ENCODE results near the gene SLC38A2.
A peak's percentile ranks its signal among the peaks of the same experiment; 100 is the strongest.

The SLC38A2 gene

DNA sequence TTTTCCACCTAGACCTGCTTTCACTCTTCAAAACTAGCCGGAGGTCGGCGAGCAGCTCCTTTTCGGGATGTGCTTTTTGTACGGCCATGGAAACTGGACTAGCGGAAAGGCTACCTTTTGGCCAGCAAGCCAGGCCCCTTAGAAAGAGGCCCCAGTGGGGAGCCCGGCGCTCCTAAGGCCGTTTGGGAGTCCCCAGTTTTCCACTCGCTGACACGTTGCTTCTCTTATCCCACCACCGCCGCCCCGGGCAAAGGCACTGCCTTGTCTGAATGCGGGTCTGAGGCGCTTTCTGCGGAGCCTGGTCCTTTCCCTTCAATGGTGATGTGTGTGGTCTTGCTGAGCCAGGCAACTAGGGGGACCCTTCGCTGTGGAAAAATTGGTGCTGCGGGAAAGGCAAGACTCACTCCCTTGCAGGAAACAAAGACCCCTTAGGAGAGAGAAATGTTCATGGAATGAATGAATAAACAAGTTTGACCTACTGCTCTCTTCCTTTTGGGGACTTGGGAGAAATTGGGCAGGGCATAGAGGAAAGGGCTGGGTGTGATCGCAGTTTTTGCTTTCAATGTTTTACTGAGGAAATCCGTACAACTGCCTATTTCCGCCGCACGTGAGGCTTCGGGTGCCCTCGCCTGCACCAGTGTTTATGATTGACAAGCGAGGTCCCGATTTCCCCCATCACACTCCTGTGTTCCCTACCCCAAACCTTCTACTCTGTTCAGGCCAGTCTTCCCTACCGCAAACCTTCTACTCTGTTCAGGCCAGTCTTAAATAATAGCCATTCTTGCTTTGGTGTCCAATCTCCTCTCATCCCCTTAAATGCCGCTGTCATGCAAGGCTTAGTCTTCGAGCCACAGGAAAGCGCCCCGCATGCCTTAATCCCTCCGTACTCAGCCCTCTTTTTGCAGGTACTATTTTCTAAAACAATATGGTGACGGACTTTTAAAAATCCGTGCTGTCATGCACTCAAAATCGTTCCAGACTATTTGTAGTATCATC lies 1.0 kb upstream of the SLC38A2 start:
- Histone ChIP-seq H3K9me3 (ENCODE audit: insufficient read depth, low read depth, low read length) (no peaks in the 10 kb centered on the region), H3K27me3 (ENCODE audit: insufficient read depth, low read length) (peaks cover 13% of the 10 kb centered on the region), H3K4me1 (ENCODE audit: insufficient read depth, low read length) (peaks cover 25% of the 10 kb centered on the region; the same call in 1 of the 2 replicates), H3K9ac (ENCODE audit: low read depth, low read length) (peak overlapping the region; percentile 86; the same call in 1 of the 2 replicates), H3K27ac (ENCODE audit: low read length) (peak overlapping the region; percentile 77), H3K36me3 (ENCODE audit: insufficient read depth, low read depth, low read length) (peaks cover 31% of the 10 kb centered on the region), H3K4me3 (ENCODE audit: low read length) (peak overlapping the region; percentile 84)

GRCh38 chr12:46371718-46372543 lies 642 bp downstream of the SLC38A2 start:
- peaks cover 48% of the 10 kb centered on the region for H3K36me3 ChIP-seq (ENCODE audit: insufficient read depth, low read depth, low read length)
- peak overlapping the region; percentile 98 for H3K9ac ChIP-seq (ENCODE audit: low read depth, low read length)
- peak overlapping the region; percentile 84 for H3K27ac ChIP-seq (ENCODE audit: low read length)
- peak overlapping the region; percentile 84 for H3K4me3 ChIP-seq (ENCODE audit: low read length)
- peaks cover 13% of the 10 kb centered on the region for H3K27me3 ChIP-seq (ENCODE audit: insufficient read depth, low read length)
- H3K9me3 ChIP-seq (ENCODE audit: insufficient read depth, low read depth, low read length), result no peaks in the 10 kb centered on the region
- peaks cover 21% of the 10 kb centered on the region; the same call in 1 of the 2 replicates for H3K4me1 ChIP-seq (ENCODE audit: insufficient read depth, low read length)

DNA sequence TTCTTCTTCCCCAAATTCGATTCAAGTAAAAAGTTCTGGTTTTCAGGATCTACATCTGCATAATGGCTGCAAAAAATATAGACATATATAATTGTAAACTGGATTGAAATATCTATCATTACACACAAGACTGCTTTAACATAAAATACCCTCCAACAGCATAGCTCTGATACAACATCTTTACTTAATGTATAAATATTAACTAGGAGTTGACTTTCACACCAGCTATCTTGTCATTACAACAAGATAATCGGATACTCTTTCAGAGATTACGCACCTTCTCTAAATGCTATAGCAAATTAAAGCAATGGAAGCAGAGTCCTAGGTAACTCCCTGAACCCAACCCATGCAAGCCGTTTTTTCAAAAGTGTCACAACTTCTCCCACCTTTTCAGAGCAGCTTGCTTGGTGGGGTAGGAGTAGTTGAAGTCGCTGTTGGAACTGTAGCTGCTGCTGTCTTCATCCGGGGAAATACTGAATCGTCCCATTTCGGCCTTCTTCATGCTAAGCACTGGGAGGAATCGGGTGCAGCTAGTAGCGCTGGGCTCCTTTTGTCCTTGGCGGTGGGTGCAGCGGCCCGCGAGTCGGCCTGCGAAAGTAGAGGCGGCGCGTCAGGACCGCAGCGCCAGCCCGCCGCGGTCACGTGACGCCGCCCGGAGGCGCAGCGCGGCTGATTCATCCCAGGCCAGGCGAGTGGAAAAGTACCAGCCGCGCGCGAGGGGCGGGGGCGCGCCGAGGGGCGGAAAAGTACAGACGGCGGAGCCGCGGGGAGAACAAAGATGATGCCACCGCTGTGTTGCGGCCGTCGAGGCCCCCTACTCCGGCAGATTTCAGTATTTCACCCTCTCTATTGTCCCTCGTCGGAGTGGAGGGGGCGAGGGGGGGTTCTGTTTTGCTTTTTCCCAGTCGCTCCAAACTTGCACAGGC lies 1.5 kb downstream of the SLC38A2 start:
- Histone ChIP-seq H3K4me3 (ENCODE audit: low read length) (peak overlapping the region; percentile 84), H3K27ac (ENCODE audit: low read length) (peak overlapping the region; percentile 84), H3K9me3 (ENCODE audit: insufficient read depth, low read depth, low read length) (no peaks in the 10 kb centered on the region), H3K36me3 (ENCODE audit: insufficient read depth, low read depth, low read length) (peaks cover 57% of the 10 kb centered on the region), H3K9ac (ENCODE audit: low read depth, low read length) (peak overlapping the region; percentile 98), H3K4me1 (ENCODE audit: insufficient read depth, low read length) (peaks cover 21% of the 10 kb centered on the region; the same call in 1 of the 2 replicates), H3K27me3 (ENCODE audit: insufficient read depth, low read length) (peaks cover 13% of the 10 kb centered on the region)

- Histone ChIP-seq H3K4me3 (ENCODE audit: low read length) (peak overlapping the region; percentile 84), H3K36me3 (ENCODE audit: insufficient read depth, low read depth, low read length) (peaks cover 64% of the 10 kb centered on the region), H3K27ac (ENCODE audit: low read length) (no peak overlapping the region), H3K4me1 (ENCODE audit: insufficient read depth, low read length) (peaks cover 21% of the 10 kb centered on the region; the same call in 1 of the 2 replicates), H3K9me3 (ENCODE audit: insufficient read depth, low read depth, low read length) (no peaks in the 10 kb centered on the region), H3K27me3 (ENCODE audit: insufficient read depth, low read length) (peaks cover 13% of the 10 kb centered on the region), H3K9ac (ENCODE audit: low read depth, low read length) (peak overlapping the region; percentile 98; the same call in 1 of the 2 replicates)
Observed at GRCh38 chr12:46370380-46370734, 2.2 kb downstream of the SLC38A2 start.

DNA sequence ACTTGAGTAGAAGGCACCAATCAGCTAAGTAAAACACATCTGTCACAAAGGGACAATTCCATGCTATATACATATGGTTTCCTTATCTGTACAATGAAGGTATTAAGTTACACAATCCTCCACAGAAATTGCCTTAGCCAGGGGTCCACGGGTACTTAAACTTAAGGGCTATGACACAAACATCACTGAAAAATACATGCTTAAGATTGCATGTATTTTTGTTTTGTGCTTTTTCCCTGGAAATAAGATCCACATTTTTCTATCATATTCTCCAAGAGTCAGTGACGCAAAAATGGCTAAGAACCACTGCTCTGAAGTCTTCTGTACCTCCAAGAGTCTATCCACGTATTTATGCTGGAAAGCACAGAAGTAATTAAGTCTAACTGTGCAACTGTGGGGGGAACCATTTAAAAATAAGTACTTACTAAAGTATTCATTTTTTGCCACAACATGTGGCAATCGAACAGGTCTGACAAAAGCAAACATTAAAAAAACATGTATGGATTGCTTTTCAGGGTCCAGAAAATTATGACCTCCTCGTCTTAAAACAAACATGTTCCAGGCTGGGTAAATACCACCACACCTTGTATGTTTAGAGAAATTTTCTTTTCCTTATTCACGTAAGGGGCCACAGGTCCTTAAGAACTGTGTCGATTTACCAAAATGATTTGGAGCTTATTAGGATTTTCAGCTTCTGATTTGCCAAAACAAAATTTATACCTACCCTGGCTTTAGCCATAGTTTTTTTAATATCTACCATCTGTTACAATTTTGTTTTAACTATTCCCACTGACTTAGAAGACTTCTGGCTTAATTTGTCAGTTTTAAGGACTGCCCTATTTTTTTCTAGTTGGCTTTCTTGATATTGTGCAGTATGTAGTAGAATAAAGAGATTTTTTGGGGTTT lies 2.8 kb downstream of the SLC38A2 start:
- Histone ChIP-seq H3K4me3 (ENCODE audit: low read length) (peak overlapping the region; percentile 84), H3K9ac (ENCODE audit: low read depth, low read length) (peak overlapping the region; percentile 98; the same call in 1 of the 2 replicates)

GRCh38 chr12:46369095-46369473 lies 3.5 kb downstream of the SLC38A2 start:
- no peaks in the 10 kb centered on the region for H3K9me3 ChIP-seq (ENCODE audit: insufficient read depth, low read depth, low read length)
- H3K4me1 ChIP-seq (ENCODE audit: insufficient read depth, low read length), result peaks cover 18% of the 10 kb centered on the region; the same call in 1 of the 2 replicates
- peaks cover 77% of the 10 kb centered on the region for H3K36me3 ChIP-seq (ENCODE audit: insufficient read depth, low read depth, low read length)
- H3K4me3 ChIP-seq (ENCODE audit: low read length), result peak overlapping the region; percentile 84
- H3K27me3 ChIP-seq (ENCODE audit: insufficient read depth, low read length), result peaks cover 4% of the 10 kb centered on the region
- H3K27ac ChIP-seq (ENCODE audit: low read length), result no peak overlapping the region
- H3K9ac ChIP-seq (ENCODE audit: low read depth, low read length), result peak overlapping the region; percentile 98; the same call in 1 of the 2 replicates

More for the DNA sequence above, 2.8 kb downstream of the SLC38A2 start:
- H3K9me3 ChIP-seq (ENCODE audit: insufficient read depth, low read depth, low read length), result no peaks in the 10 kb centered on the region
- H3K4me1 ChIP-seq (ENCODE audit: insufficient read depth, low read length), result peaks cover 21% of the 10 kb centered on the region; the same call in 1 of the 2 replicates
- peaks cover 11% of the 10 kb centered on the region for H3K27me3 ChIP-seq (ENCODE audit: insufficient read depth, low read length)
- H3K36me3 ChIP-seq (ENCODE audit: insufficient read depth, low read depth, low read length), result peaks cover 70% of the 10 kb centered on the region
- H3K27ac ChIP-seq (ENCODE audit: low read length), result no peak overlapping the region

DNA sequence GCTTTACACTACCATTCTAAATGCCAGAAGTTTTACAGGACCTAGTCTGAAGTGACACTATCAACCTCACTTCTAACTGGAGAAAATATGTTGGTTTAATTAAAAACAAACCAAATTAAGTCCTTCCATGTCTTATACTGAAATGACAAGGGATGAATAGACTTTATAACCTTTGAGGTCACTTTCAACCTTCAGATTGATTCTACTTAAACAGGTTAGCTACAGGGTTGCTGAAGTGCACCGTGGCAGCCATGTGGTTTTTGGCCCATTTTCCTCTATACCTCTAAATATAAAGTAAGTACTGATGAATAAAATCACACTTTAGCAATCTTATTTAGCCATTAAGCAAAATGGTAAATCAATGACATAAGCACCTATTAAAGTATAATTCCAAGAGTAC lies 3.9 kb downstream of the SLC38A2 start:
- Histone ChIP-seq H3K9ac (ENCODE audit: low read depth, low read length) (peak overlapping the region; percentile 98; the same call in 1 of the 2 replicates), H3K27ac (ENCODE audit: low read length) (no peak overlapping the region)

DNA sequence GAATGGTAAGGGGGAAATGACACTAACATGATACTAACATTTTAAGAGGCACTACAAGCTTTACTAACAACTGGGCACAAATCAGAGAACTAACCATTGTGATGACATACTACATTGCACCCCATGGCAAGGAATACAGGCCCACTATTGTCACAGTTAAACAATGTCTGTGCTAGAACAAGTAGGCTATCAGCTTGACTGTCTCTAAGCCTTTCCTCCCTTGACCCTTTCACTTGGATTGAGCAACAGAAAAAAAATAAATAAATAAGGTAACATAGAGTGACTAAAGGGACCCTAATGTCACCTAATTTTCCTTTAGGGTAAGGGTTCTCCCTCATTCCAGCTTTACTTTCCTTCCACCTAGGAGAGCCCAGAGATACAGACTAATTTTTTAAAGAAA lies 4.4 kb downstream of the SLC38A2 start:
- Histone ChIP-seq H3K27ac (ENCODE audit: low read length) (no peak overlapping the region), H3K9me3 (ENCODE audit: insufficient read depth, low read depth, low read length) (no peaks in the 10 kb centered on the region), H3K36me3 (ENCODE audit: insufficient read depth, low read depth, low read length) (peaks cover 86% of the 10 kb centered on the region), H3K27me3 (ENCODE audit: insufficient read depth, low read length) (no peaks in the 10 kb centered on the region), H3K4me3 (ENCODE audit: low read length) (peak overlapping the region; percentile 84; the same call in 1 of the 2 replicates), H3K9ac (ENCODE audit: low read depth, low read length) (no peak overlapping the region), H3K4me1 (ENCODE audit: insufficient read depth, low read length) (peaks cover 14% of the 10 kb centered on the region; the same call in 1 of the 2 replicates)

More for the DNA sequence above, 3.9 kb downstream of the SLC38A2 start:
- Histone ChIP-seq H3K4me1 (ENCODE audit: insufficient read depth, low read length) (peaks cover 14% of the 10 kb centered on the region; the same call in 1 of the 2 replicates), H3K36me3 (ENCODE audit: insufficient read depth, low read depth, low read length) (peaks cover 81% of the 10 kb centered on the region), H3K9me3 (ENCODE audit: insufficient read depth, low read depth, low read length) (no peaks in the 10 kb centered on the region), H3K4me3 (ENCODE audit: low read length) (peak overlapping the region; percentile 84), H3K27me3 (ENCODE audit: insufficient read depth, low read length) (peaks cover under 1% of the 10 kb centered on the region; the same call in 1 of the 2 replicates)

DNA sequence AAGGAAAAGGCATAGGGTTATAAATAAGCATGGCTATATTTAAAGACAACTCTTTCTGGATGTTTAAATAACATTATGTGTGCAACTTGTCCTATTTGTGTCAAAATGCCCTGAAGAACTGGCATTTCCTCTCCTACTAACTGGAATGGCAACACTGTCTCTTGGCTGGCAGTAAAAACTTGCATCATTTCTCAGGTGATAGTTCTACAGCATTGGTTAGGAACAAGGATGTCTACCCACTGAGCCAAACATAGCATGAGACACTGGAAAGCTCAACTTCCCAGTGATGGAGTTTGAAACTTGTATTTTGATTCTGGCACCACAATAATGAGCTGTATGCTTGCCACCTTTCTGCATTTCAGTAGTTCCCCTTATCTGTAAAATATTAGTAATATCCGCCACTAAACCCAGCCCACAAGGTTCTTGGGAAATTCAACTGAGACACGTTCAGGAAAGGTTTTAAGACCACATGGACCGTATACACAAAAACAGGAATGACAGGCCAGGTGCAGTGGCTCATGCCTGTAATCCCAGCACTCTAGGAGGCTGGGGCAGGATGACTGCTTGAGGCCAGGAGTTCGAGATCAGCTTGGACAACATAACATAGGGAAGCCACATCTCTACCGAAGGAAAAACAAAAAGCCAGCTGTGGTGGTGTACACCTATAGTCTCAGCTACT lies 5.1 kb downstream of the SLC38A2 start:
- H3K27ac ChIP-seq (ENCODE audit: low read length), result no peak overlapping the region
- H3K9me3 ChIP-seq (ENCODE audit: insufficient read depth, low read depth, low read length), result no peaks in the 10 kb centered on the region
- no peak overlapping the region for H3K9ac ChIP-seq (ENCODE audit: low read depth, low read length)
- H3K4me1 ChIP-seq (ENCODE audit: insufficient read depth, low read length), result peaks cover 14% of the 10 kb centered on the region; the same call in 1 of the 2 replicates
- peaks cover 93% of the 10 kb centered on the region for H3K36me3 ChIP-seq (ENCODE audit: insufficient read depth, low read depth, low read length)
- H3K4me3 ChIP-seq (ENCODE audit: low read length), result peak overlapping the region; percentile 84; the same call in 1 of the 2 replicates
- no peaks in the 10 kb centered on the region for H3K27me3 ChIP-seq (ENCODE audit: insufficient read depth, low read length)
